Epithelial cell of prostate (primary cell): ENCODE results near the gene NLRP13.
"Not testable (repeated sequence)": the region's sequence is repeated elsewhere in the genome, so short reads cannot be mapped to it uniquely, and the experiment has no call there.

Experiments used
- DNase-seq: peaks from one replicate; pipeline ENCODE4 v3.0.0-alpha.2; 2011; ENCODE audit warnings: low read depth, low spot score
- H3K27ac ChIP-seq: fragments of 450-650 bp; 2 replicates; pipeline ENCODE4 v1.5.1; 2017; ENCODE audit warnings: mild to moderate bottlenecking

The NLRP13 gene, protein sequence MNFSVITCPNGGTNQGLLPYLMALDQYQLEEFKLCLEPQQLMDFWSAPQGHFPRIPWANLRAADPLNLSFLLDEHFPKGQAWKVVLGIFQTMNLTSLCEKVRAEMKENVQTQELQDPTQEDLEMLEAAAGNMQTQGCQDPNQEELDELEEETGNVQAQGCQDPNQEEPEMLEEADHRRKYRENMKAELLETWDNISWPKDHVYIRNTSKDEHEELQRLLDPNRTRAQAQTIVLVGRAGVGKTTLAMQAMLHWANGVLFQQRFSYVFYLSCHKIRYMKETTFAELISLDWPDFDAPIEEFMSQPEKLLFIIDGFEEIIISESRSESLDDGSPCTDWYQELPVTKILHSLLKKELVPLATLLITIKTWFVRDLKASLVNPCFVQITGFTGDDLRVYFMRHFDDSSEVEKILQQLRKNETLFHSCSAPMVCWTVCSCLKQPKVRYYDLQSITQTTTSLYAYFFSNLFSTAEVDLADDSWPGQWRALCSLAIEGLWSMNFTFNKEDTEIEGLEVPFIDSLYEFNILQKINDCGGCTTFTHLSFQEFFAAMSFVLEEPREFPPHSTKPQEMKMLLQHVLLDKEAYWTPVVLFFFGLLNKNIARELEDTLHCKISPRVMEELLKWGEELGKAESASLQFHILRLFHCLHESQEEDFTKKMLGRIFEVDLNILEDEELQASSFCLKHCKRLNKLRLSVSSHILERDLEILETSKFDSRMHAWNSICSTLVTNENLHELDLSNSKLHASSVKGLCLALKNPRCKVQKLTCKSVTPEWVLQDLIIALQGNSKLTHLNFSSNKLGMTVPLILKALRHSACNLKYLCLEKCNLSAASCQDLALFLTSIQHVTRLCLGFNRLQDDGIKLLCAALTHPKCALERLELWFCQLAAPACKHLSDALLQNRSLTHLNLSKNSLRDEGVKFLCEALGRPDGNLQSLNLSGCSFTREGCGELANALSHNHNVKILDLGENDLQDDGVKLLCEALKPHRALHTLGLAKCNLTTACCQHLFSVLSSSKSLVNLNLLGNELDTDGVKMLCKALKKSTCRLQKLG

DNA sequence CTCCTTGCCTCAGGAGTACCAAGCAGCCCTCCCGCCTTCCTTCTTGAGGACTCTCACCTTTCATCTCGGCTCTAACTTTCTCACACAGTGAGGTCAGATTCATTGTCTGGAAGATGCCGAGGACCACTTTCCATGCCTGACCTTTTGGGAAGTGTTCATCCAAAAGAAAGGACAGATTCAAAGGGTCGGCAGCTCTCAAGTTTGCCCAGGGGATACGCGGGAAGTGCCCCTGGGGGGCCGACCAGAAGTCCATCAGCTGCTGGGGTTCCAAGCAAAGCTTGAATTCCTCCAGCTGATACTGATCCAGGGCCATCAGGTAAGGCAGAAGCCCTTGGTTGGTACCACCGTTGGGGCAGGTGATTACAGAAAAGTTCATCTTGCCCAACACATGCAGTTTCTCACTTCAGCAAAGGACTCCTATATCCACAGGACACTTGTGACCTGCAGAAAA lies at the start of gene NLRP13:
Gene NLRP13, minus strand, starts transcription at position 401 of the 451 bp plus-strand sequence. Its CDS starts 25 bp downstream, at position 376.
- no peak for DNase-seq
- no peak within 1 kb of the TSS for H3K27ac ChIP-seq

DNA sequence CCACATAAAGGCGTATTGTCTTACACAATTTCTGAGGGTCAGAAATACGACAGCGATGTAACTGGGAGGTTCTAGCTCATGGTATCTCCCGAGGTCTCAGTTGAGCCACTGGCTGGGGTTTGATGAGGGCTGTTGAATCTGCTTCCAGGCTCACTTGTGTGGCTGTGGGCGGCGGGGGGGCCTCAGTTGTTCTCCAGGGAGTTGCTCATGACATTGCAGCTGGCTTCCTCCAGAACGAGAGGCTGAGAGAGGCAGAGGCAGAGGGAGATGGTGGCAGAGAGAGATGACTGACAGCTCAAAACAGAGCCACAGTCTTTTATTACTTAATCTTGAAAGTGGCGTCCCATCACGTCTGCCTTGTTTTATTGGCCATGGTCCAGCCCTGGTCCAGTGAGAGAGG lies 48.3 kb upstream of the NLRP13 start:
- no peak for DNase-seq
- H3K27ac ChIP-seq: no peak overlapping the region

- no peak for DNase-seq
- H3K27ac ChIP-seq: no peak overlapping the region
Measured at GRCh38 chr19:55973982-55974381, 41.8 kb upstream of the NLRP13 start.

DNA sequence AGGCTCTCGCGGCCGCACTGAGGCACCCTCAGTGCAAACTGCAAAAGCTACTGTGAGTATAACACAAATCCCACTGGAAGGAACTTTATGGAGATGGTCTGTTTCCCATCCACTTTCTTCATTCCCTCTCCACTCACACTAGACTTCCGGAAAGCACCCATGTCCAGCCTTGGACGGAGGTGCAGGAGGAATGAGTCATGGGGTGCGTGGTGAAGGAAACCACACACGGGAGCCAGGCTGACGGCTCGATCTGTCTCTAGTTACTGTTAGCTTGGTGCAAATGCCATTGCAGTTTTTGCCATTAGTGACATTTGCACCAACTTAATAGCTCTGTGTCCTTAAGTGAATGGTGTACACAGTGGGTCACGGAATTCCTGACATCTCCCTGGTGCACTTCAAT lies 30.1 kb upstream of the NLRP13 start:
- no peak overlapping the region for H3K27ac ChIP-seq
- no peak for DNase-seq

DNA sequence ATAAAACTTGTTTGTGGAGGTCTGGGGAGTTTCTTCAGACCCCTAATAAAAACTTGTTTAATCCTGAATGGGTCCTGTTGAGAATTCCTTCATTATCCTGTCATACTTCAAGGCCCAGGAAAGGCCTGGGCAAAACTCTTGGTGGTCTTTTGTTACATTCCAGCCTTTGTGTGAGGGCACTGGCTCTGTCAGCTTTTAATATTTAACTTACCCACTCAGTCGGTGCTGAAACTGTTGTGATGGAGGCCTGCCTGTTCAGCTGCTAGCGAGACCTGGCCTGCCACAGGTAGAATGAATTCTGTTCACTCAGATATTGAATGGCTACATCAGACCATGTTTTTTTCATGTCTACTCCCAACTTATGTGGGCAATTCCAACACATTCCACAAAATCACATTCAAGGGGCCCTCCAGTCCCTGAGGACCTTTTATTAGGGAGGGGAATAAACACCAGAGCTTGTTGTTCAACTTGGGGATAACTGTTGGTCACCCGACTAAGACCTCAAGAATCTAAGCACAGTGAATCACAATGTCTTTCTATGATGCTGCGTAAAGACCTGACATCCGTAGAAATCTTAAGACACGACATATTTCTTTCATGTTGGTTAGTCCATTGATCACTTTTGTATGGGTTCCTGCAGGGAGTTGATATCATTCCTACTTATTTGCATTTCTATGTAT lies 28.0 kb upstream of the NLRP13 start:
- H3K27ac ChIP-seq: no peak overlapping the region
- no peak for DNase-seq

DNA sequence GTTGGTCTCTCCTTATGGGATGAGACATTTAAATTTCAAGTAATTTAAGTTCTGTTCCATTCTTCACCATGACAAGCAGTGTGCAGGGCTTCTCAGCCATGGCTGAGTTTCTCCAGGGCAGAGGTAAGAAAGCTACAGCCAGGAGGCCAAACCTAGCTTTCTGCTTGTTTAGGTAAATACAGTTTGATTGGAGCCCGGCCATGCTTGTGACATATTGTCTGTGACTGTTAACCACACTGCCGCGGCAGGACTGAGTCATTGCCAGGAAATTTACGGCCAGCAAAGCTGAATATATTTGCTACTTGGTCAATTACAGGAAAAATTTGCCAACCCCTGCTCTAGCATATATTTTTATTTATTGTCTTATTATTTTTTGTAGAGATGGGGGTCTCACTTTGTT lies 26.2 kb upstream of the NLRP13 start:
- H3K27ac ChIP-seq: no peak overlapping the region
- no peak for DNase-seq

DNA sequence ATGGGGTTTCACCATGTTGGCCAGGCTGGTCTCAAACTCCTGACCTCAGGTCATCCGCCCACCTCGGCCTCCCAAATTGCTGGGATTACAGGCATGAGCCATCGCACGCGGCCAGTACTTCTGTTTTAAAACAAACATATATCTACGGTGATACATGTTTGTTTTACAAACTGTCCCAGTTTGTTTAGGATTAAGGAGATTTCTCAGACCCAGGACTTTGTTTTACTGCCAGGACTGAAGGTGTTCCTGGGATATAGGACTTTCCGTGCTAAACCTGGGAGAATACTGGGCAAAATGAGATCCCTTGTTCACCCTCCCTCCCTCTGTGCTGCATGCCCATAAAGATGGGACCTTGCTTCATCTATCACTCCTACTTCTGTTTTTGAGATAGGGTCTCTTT lies 24.3 kb upstream of the NLRP13 start:
- no peak overlapping the region for H3K27ac ChIP-seq
- no peak for DNase-seq

DNA sequence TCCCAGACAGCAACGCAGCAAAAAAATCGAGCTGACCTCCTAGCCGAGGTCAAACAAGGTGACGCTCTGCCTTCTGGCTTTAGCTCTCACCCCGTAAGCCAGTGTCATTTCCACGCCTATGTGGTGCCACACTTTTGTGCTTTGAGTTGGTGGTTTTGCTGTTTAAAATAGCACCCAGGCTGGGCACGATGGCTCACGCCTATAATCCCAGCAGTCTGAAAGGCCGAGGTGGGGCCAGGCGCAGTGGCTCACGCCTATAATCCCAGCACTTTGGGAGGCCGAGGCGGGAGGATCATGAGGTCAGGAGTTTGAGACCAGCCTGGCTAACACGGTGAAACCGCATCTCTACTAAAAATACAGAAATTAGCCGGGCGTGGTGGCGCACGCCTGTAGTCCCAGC lies 18.4 kb upstream of the NLRP13 start:
- H3K27ac ChIP-seq, DNase-seq: not testable (repeated sequence)

DNA sequence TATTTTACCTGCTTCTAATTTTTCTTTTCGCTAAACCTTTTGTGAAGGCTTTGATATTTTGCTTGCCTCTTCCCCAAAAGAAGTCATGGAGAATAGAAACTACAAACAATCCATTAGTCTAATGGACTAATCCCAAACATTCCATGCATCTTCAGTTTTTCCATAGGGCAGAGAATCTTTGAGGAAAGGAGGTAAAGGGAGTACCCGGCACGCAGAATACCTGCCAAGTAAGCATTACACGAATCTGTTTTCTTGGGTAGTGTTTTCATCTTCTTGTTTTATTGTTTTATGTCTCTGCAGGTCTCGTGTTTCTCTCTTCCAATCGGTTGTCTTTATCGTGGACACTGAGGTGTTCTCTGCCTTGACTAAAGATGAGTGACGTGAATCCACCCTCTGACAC lies 15.4 kb upstream of the NLRP13 start, which contains the start of gene NLRP8:
Gene NLRP8, plus strand, starts transcription at position 301 of the 400 bp plus-strand sequence.
- DNase-seq: no peak
- no peak within 1 kb of the TSS for H3K27ac ChIP-seq

- DNase-seq: no peak
- H3K27ac ChIP-seq: no peak overlapping the region
Measured at GRCh38 chr19:55940306-55940705, 8.2 kb upstream of the NLRP13 start.

- no peak overlapping the region for H3K27ac ChIP-seq
- no peak for DNase-seq
Measured at GRCh38 chr19:55939206-55939605, 7.1 kb upstream of the NLRP13 start.

- DNase-seq: no peak
- no peak overlapping the region for H3K27ac ChIP-seq
Measured at GRCh38 chr19:55935206-55935605, 3.1 kb upstream of the NLRP13 start.

DNA sequence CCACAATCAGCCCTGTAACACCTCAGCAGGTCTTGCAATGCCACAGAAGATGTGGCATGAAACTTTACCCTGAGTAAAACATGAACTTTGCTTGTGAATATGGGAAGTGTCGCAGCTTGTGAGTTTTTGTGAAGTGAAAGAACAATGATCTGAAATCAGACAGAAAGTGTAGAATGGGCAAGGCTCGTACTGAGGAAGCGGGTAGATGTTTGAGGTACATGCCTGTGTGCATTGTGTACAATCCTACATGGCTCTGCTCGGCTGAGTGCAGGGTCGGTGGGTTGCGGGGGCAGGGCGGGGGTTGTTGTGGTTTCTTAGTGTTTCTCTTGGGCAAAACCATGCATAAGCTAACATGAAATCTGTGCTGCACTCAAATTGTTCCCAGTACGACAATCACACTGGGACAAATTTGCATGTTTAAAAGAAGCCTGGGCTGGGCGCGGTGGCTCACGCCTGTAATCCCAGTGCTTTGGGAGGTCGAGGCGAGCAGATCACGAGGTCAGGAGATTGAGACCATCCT lies 1.1 kb downstream of the NLRP13 start:
- DNase-seq: no peak
- H3K27ac ChIP-seq: no peak overlapping the region

DNA sequence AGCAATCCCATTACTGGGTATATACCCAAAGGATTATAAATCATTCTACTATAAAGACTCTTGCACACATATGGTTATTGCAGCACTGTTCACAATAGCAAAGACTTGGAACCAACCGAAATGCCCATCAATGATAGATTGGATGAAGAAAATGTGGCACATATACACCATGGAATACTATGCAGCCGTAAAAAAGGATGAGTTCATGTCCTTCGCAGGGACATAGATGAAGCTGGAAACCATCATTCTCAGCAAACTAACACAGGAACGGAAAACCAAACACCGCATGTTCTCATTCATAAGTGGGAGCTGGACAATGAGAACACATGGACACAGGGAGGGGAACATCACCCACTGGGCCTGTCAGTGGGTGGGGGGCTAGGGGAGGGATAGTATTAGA lies 2.9 kb downstream of the NLRP13 start:
- not testable (repeated sequence) for H3K27ac ChIP-seq, DNase-seq

GRCh38 chr19:55927991-55928390 lies 4.1 kb downstream of the NLRP13 start:
- H3K27ac ChIP-seq: no peak overlapping the region
- no peak for DNase-seq

GRCh38 chr19:55923556-55923955 lies 8.6 kb downstream of the NLRP13 start:
- no peak overlapping the region for H3K27ac ChIP-seq
- no peak for DNase-seq

DNA sequence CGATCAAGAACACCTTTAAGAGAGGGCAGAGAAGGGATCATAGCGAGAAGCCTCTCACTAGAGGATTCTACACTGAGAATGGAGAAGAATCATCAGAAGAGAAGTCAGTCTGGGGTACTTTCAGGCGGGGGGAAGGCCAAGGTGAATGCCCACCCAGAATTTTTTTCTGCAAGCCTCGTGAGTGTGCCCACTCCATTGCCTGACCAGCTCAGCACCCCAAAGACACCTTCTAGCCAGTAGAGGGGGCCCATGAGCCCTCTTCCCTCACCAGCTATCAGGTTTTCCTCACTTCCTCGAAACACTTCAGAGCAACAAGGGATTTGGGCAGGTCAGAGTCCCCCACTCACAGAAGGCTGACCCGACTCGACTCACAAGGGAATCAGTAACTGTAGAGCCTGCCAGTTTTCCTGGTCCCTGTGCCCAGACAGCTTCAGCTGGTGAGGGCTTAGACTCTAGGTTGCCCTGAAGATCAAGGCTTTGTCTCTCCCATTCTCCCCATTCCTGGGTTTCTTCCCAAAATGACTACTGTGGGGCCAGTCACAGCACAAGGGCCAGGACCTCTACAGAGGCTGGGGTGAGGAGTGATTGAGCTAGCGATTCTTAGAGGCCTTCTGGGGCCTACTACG lies 18.4 kb downstream of the NLRP13 start:
- no peak overlapping the region for H3K27ac ChIP-seq
- no peak for DNase-seq

- DNase-seq: no peak
- H3K27ac ChIP-seq: no peak overlapping the region
Measured at GRCh38 chr19:55912916-55913315, 19.2 kb downstream of the NLRP13 start.

- no peak overlapping the region for H3K27ac ChIP-seq
- DNase-seq: no peak
Measured at GRCh38 chr19:55909801-55910200, 22.3 kb downstream of the NLRP13 start.

GRCh38 chr19:55907746-55908145 lies 24.4 kb downstream of the NLRP13 start:
- H3K27ac ChIP-seq: no peak overlapping the region
- no peak for DNase-seq
